ENCODE data around the gene SLIT3.

DNA sequence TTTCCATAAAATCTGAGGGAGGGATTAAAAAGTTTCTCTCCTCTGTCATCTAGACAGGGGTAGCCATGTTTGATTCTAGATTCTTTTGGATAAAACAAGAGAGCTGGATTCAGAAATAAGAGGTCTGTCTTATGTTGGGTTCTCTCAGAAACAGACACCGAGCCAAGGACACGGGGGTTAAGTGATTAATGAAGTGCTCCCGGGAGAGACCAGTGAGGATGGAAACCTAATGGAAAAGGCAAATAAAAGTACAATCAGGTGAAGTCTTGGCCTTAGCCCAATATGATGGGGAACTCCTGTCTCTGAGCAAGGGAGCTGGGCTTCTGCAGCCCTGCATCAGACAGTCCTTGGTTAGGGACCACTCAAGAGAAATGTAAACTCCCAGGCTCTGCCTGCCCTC, 413.0 kb downstream of the SLIT3 start:
- no peak for TF ChIP-seq POLR2AphosphoS5 (IDR thresholded peaks at IDR 0.05; ENCODE audit: insufficient read depth in 1 of 2, low read depth in 1 of 2)
- TF ChIP-seq, protein P1, sequence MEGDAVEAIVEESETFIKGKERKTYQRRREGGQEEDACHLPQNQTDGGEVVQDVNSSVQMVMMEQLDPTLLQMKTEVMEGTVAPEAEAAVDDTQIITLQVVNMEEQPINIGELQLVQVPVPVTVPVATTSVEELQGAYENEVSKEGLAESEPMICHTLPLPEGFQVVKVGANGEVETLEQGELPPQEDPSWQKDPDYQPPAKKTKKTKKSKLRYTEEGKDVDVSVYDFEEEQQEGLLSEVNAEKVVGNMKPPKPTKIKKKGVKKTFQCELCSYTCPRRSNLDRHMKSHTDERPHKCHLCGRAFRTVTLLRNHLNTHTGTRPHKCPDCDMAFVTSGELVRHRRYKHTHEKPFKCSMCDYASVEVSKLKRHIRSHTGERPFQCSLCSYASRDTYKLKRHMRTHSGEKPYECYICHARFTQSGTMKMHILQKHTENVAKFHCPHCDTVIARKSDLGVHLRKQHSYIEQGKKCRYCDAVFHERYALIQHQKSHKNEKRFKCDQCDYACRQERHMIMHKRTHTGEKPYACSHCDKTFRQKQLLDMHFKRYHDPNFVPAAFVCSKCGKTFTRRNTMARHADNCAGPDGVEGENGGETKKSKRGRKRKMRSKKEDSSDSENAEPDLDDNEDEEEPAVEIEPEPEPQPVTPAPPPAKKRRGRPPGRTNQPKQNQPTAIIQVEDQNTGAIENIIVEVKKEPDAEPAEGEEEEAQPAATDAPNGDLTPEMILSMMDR (IDR thresholded peaks at IDR 0.05) = no peak
- no peak for TF ChIP-seq POLR2A (IDR thresholded peaks at IDR 0.05)
